HG03196 (cell line): ENCODE measurements around the gene CTSZ.
"Not testable (repeated sequence)": the region's sequence is repeated elsewhere in the genome, so short reads cannot be mapped to it uniquely, and the experiment has no call there.

Source experiments
- ATAC-seq: cut with Tn5 transposase; IDR thresholded peaks from one replicate; pipeline ENCODE4 v1.9.1; 2021; ENCODE audit not compliant: unreplicated experiment

The CTSZ gene

GRCh38 chr20:59001068-59001448, 6.0 kb downstream of the CTSZ start:
- no peak for ATAC-seq

- ATAC-seq = no peak
Measured at GRCh38 chr20:59000326-59000725, 6.7 kb downstream of the CTSZ start.

- ATAC-seq = no peak
Measured at GRCh38 chr20:58998656-58999055, 8.4 kb downstream of the CTSZ start.

- ATAC-seq = no peak
Measured at GRCh38 chr20:58997141-58997770, 9.8 kb downstream of the CTSZ start.

GRCh38 chr20:58996226-58996611, 10.8 kb downstream of the CTSZ start:
- no peak for ATAC-seq

- ATAC-seq = no peak
Measured at GRCh38 chr20:58995461-58996225, 11.4 kb downstream of the CTSZ start.

GRCh38 chr20:58994390-58995159, 12.5 kb downstream of the CTSZ start:
- no peak for ATAC-seq

- no peak for ATAC-seq
Measured at GRCh38 chr20:58993332-58994248, 13.5 kb downstream of the CTSZ start.

- no peak for ATAC-seq
Measured at GRCh38 chr20:58992911-58993310, 14.1 kb downstream of the CTSZ start.

GRCh38 chr20:58991715-58992114, 15.3 kb downstream of the CTSZ start:
- ATAC-seq = no peak

- no peak for ATAC-seq
Measured at GRCh38 chr20:58990651-58991445, 16.2 kb downstream of the CTSZ start.

- ATAC-seq = no peak
Measured at GRCh38 chr20:58989196-58989595, 17.9 kb downstream of the CTSZ start.

GRCh38 chr20:58988565-58988882, 18.5 kb downstream of the CTSZ start:
- no peak for ATAC-seq

- no peak for ATAC-seq
Measured at GRCh38 chr20:58987790-58988564, 19.1 kb downstream of the CTSZ start.

- ATAC-seq = no peak
Measured at GRCh38 chr20:58986968-58987517, 20.0 kb downstream of the CTSZ start.

GRCh38 chr20:58986286-58986967, 20.6 kb downstream of the CTSZ start:
- no peak for ATAC-seq

GRCh38 chr20:58985656-58986055, 21.4 kb downstream of the CTSZ start:
- ATAC-seq = no peak

GRCh38 chr20:58984691-58985090, 22.4 kb downstream of the CTSZ start:
- ATAC-seq = no peak

- not testable (repeated sequence) for ATAC-seq
Measured at GRCh38 chr20:58983115-58983468, 24.0 kb downstream of the CTSZ start.
